D721Med (cell line): Measurements from ENCODE around the gene HERC5.
"Not testable (repeated sequence)": the region's sequence is repeated elsewhere in the genome, so short reads cannot be mapped to it uniquely, and the experiment has no call there.

Source experiments
- DNase-seq: peaks from one replicate; pipeline ENCODE4 v3.0.0; 2011; ENCODE audit warnings: low spot score; ENCODE audit not compliant: insufficient read length
- FAIRE-seq: peaks from 2 replicates; lab custom pipeline; 2011; peaks lifted over from hg19 to GRCh38; lab: Jason Lieb, UNC
- TF ChIP-seq, protein P1 (sequence below): IDR thresholded peaks from 2 replicates; pipeline ENCODE4 v1.5.1; 2012; ENCODE audit warnings: mild to moderate bottlenecking, control low read depth; ENCODE audit not compliant: insufficient read depth; ENCODE audit errors: missing control alignments

Gene HERC5

DNA sequence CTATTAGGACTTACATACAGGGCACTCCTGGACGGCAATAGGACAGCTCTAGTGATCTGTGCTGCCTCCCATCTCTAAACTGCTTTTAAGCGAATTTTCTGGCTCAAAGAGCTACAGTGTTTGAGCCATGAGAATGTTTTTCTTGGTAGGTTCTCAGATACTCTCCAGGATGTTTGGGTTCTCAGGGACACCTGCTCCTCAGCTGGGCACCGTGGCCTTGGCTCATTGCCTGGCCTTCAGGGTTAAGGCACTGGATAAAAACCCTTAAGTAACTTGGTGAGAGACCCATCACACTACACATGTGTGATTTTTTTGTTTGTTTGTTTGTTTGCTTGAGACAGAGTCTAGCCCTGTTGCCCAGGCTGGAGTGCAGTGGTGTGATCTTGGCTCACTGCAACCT is 38.5 kb upstream of the HERC5 start:
- FAIRE-seq (no peak), DNase-seq (no peak)
- TF ChIP-seq, protein P1, sequence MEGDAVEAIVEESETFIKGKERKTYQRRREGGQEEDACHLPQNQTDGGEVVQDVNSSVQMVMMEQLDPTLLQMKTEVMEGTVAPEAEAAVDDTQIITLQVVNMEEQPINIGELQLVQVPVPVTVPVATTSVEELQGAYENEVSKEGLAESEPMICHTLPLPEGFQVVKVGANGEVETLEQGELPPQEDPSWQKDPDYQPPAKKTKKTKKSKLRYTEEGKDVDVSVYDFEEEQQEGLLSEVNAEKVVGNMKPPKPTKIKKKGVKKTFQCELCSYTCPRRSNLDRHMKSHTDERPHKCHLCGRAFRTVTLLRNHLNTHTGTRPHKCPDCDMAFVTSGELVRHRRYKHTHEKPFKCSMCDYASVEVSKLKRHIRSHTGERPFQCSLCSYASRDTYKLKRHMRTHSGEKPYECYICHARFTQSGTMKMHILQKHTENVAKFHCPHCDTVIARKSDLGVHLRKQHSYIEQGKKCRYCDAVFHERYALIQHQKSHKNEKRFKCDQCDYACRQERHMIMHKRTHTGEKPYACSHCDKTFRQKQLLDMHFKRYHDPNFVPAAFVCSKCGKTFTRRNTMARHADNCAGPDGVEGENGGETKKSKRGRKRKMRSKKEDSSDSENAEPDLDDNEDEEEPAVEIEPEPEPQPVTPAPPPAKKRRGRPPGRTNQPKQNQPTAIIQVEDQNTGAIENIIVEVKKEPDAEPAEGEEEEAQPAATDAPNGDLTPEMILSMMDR: no peak

- TF ChIP-seq, protein P1: no peak
- FAIRE-seq: no peak
- no peak for DNase-seq
Observed at GRCh38 chr4:88419874-88420273, 37.0 kb upstream of the HERC5 start.

GRCh38 chr4:88420844-88421243 is 36.1 kb upstream of the HERC5 start:
- no peak for DNase-seq
- no peak for FAIRE-seq
- TF ChIP-seq, protein P1: no peak

GRCh38 chr4:88422403-88422802 is 34.5 kb upstream of the HERC5 start:
- TF ChIP-seq, protein P1: no peak
- DNase-seq (no peak), FAIRE-seq (no peak)

- DNase-seq (no peak), FAIRE-seq (no peak)
- TF ChIP-seq, protein P1: no peak
Observed at GRCh38 chr4:88429401-88429800, 27.5 kb upstream of the HERC5 start.

DNA sequence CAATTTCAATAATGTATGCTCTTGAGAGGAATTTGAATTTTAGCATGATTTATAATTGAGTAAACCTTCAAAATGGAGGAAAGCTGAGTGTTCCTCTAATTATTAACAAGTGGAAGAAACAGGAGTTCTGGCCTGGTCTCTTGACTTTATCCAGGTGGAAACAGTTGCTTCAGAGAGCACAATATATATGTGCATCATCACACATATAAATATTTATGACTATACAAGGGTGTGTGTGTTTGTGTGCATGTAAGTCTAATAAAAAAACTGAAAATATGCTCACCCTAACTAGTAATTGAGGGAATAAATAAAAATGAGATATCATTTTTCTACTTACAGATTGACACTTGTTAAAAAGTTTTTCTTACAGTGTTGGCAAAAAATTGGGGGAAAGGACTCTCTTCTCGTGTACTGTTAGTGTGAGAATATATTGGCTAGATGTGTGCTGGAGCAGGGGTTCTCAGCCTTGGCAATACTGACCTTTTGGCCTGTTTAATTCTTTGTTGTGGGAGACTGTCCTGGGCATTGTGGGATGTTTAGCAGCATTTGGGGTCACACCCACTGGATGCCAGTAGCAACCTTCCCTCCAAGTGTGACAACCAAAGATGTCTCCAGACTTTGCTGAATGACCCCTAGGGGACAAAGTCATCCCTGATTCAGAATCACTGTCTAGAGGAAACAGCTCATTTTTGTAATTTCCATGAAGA is 20.8 kb upstream of the HERC5 start:
- TF ChIP-seq, protein P1: no peak
- no peak for DNase-seq
- FAIRE-seq: no peak

DNA sequence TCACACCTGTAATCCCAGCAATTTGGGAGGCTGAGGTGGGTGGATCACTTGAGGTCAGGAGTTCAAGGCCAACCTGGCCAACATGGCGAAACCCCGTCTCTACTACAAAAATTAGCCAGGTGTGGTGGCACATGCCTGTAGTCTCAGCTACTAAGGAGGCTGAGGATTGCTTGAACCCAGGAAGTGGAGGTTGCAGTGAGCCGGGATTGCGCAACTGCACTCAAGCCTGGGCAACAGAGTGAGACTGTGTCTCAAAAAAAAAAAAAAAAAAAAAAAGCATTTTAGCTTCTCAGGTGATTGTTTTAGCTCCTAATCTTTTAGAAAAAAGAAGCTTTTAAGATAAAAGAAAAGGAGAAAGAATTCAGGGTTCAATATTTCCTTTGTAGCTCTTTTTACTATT is 19.0 kb upstream of the HERC5 start:
- DNase-seq, FAIRE-seq: not testable (repeated sequence)
